ENCODE results near the gene ITGB2. TPM values are rescaled to one million over a fixed set of nuclear protein-coding genes. Genes with fewer than 3 reads are reported as not detected.

The ITGB2 gene
- polyA plus RNA-seq, 1 of the 3 experiments (the other 2 are of a cell fraction) = 0.77 TPM

- no peak overlapping the region for H3K4me3 ChIP-seq (ENCODE audit: low read depth in 2 of 2, low read length in 1 of 2)
- no peak overlapping the region for H3K27ac ChIP-seq (ENCODE audit: low read depth in 2 of 2, low read length in 1 of 2)
- H3K79me2 ChIP-seq (ENCODE audit: insufficient read depth) = no peaks in the 10 kb centered on the region
- DNase-seq = no peak
- H3K9me2 ChIP-seq = no peaks in the 10 kb centered on the region
- no peak overlapping the region for H3K4me2 ChIP-seq
- no peak for TF ChIP-seq TAF1 (IDR thresholded peaks at IDR 0.05; ENCODE audit: borderline replicate concordance, low read depth, low read length)
- TF ChIP-seq, protein P1, sequence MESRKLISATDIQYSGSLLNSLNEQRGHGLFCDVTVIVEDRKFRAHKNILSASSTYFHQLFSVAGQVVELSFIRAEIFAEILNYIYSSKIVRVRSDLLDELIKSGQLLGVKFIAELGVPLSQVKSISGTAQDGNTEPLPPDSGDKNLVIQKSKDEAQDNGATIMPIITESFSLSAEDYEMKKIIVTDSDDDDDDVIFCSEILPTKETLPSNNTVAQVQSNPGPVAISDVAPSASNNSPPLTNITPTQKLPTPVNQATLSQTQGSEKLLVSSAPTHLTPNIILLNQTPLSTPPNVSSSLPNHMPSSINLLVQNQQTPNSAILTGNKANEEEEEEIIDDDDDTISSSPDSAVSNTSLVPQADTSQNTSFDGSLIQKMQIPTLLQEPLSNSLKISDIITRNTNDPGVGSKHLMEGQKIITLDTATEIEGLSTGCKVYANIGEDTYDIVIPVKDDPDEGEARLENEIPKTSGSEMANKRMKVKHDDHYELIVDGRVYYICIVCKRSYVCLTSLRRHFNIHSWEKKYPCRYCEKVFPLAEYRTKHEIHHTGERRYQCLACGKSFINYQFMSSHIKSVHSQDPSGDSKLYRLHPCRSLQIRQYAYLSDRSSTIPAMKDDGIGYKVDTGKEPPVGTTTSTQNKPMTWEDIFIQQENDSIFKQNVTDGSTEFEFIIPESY (IDR thresholded peaks at IDR 0.05; ENCODE audit: borderline replicate concordance, low read depth) = no peak
- TF ChIP-seq CTCF (IDR thresholded peaks at IDR 0.05) = no peak
- H3K4me1 ChIP-seq (ENCODE audit: control insufficient read depth in 1 of 2, insufficient read depth in 2 of 2, low read depth in 1 of 2, low read length in 1 of 2) = no peaks in the 10 kb centered on the region
- no peaks in the 10 kb centered on the region for H4K20me1 ChIP-seq (ENCODE audit: insufficient read depth)
- no peaks in the 10 kb centered on the region for H3F3A ChIP-seq (replicated peaks; ENCODE audit: insufficient read depth)
- H2AFZ ChIP-seq (ENCODE audit: low read depth) = no peak overlapping the region
- peaks cover 13% of the 10 kb centered on the region; the same call in 1 of the 2 replicates for H3K27me3 ChIP-seq (ENCODE audit: insufficient read depth)
- 73% methylated on average over 9 of the region's 25 CpGs for whole genome bisulfite sequencing (ENCODE audit: low lambda C conversion rate)
- H3K36me3 ChIP-seq (replicated peaks in 1 of 2; ENCODE audit: control insufficient read depth in 1 of 2, insufficient read depth in 2 of 2, low read length in 1 of 2) = no peaks in the 10 kb centered on the region
- no peaks in the 10 kb centered on the region for H3K9me3 ChIP-seq
- no peak overlapping the region for H3K9ac ChIP-seq
- ChIA-PET POLR2A (no interaction called here), CTCF (interaction anchor here (1.0 to 2.7 kb wide), 3 partner anchors 36 to 240 kb away, joined by 3 to 15 read pairs (median 4); no protein-coding TSS in a partner anchor)
Measured at GRCh38 chr21:44896561-44897286, 24.0 kb downstream of the ITGB2 start.

GRCh38 chr21:44895859-44896258 is 24.8 kb downstream of the ITGB2 start:
- Histone ChIP-seq H3K79me2 (ENCODE audit: insufficient read depth) (no peaks in the 10 kb centered on the region), H2AFZ (ENCODE audit: low read depth) (no peak overlapping the region), H3K9me2 (no peaks in the 10 kb centered on the region), H3K4me3 (ENCODE audit: low read depth in 2 of 2, low read length in 1 of 2) (no peak overlapping the region), H3K9ac (no peak overlapping the region), H3K4me1 (ENCODE audit: control insufficient read depth in 1 of 2, insufficient read depth in 2 of 2, low read depth in 1 of 2, low read length in 1 of 2) (no peaks in the 10 kb centered on the region; a peak in 1 of 4 replicates), H3K27me3 (ENCODE audit: insufficient read depth) (peaks cover 13% of the 10 kb centered on the region; the same call in 1 of the 2 replicates), H3K36me3 (replicated peaks in 1 of 2; ENCODE audit: control insufficient read depth in 1 of 2, insufficient read depth in 2 of 2, low read length in 1 of 2) (no peaks in the 10 kb centered on the region), H3K4me2 (no peak overlapping the region), H3F3A (replicated peaks; ENCODE audit: insufficient read depth) (no peaks in the 10 kb centered on the region), H3K9me3 (no peaks in the 10 kb centered on the region), H3K27ac (ENCODE audit: low read depth in 2 of 2, low read length in 1 of 2) (no peak overlapping the region), H4K20me1 (ENCODE audit: insufficient read depth) (no peaks in the 10 kb centered on the region)
- whole genome bisulfite sequencing (ENCODE audit: low lambda C conversion rate) = 77% methylated on average over 4 of the region's 11 CpGs
- ChIA-PET CTCF (interaction anchor here (1.0 to 2.7 kb wide), 3 partner anchors 37 to 241 kb away, joined by 3 to 15 read pairs (median 4); no protein-coding TSS in a partner anchor), POLR2A (no interaction called here)
- DNase-seq = no peak
- TF ChIP-seq SMC3 (IDR thresholded peaks at IDR 0.05; ENCODE audit: low read depth, low read length) (no peak), ELF1 (IDR thresholded peaks at IDR 0.05) (no peak), EZH2phosphoT487 (IDR thresholded peaks at IDR 0.05; ENCODE audit: borderline replicate concordance, low read depth) (no peak), RAD21 (IDR thresholded peaks at IDR 0.05; ENCODE audit: low read length) (no peak), RCOR1 (IDR thresholded peaks at IDR 0.05; ENCODE audit: low read length) (no peak), POLR2AphosphoS5 (IDR thresholded peaks at IDR 0.05; ENCODE audit: low read depth, low read length) (no peak), GATA2 (CRISPR knock-in tag; IDR thresholded peaks at IDR 0.05) (no peak)
- TF ChIP-seq, protein P1 (IDR thresholded peaks at IDR 0.05; ENCODE audit: borderline replicate concordance, low read depth) = no peak
